Psoas muscle (tissue), 8 donors: ENCODE data around the gene MYO3B. TPM values are rescaled to one million over a fixed set of nuclear protein-coding genes. Genes with fewer than 3 reads are reported as not detected.

ENCODE experiments used
- ATAC-seq, 4 donors: fragments of 200-7000 bp; cut with Tn5 transposase; one replicate each; pipeline ENCODE4 v1.9.1; 2020; ENCODE audit warnings: moderate library complexity in 3 of 4, mild to moderate bottlenecking in 2 of 4
- DNase-seq, 2 donors: peaks; one replicate each; pipeline ENCODE4 v3.0.0-alpha.2; 2020
- H3K27ac ChIP-seq: fragments of 200-600 bp; one replicate; pipeline ENCODE4 v1.8.0; 2022
- H3K27me3 ChIP-seq, 3 donors: fragments of 200-600 bp in 1 of 3; one replicate each; pipeline versions ENCODE4 v1.6.1 to v1.8.0; 2013 to 2022; ENCODE audit warnings: low read length in 2 of 3, mild to moderate bottlenecking in 2 of 3, moderate library complexity in 1 of 3; ENCODE audit not compliant: insufficient read depth in 3 of 3
- H3K36me3 ChIP-seq, 2 donors: fragments of 200-600 bp in 1 of 2; one replicate each; pipeline versions ENCODE4 v1.6.1 to v1.8.0; 2013 to 2022; ENCODE audit warnings: low read depth in 1 of 2, mild to moderate bottlenecking in 1 of 2, moderate library complexity in 1 of 2; ENCODE audit not compliant: insufficient read depth in 1 of 2
- H3K4me1 ChIP-seq: fragments of 200-600 bp; one replicate; pipeline ENCODE4 v1.8.0; 2022
- H3K4me3 ChIP-seq: fragments of 200-600 bp; one replicate; pipeline ENCODE4 v1.8.0; 2022; ENCODE audit warnings: mild to moderate bottlenecking
- H3K9me3 ChIP-seq: fragments of 200-600 bp; one replicate; pipeline ENCODE4 v1.8.0; 2022
- CTCF ChIP-seq: fragments of 200-600 bp; IDR thresholded peaks from one replicate; pipeline ENCODE4 v1.8.0; 2022; ENCODE audit warnings: antibody characterized with exemption
- WGBS, 3 donors: extraction: QIAGEN DNeasy Blood & Tissue Kit; methylation state at CpG; one replicate each; pipeline versions ENCODE4 v1.1.6 to v1.1.7; 2013; 5-methylcytosine and 5-hydroxymethylcytosine counted together
- intact Hi-C, 2 donors: fragments of 100-400 bp; cut with DNase I; formaldehyde crosslinking; loops; one replicate each; pipeline versions ENCODE4 v1.11.0 to v1.14.2; 2022
- polyA plus RNA-seq, 3 donors: library from polyadenylated mRNA; stranded (reverse); fragments of 200-250 nt; gene quantifications; one replicate each; pipeline ENCODE4 v1.2.3, GENCODE V29; 2013
- total RNA-seq, 4 donors: library from RNA; stranded (reverse); fragmentation: NEBNext Ultra II Directional in 2 of 4; extraction: Animal tissue kit (Norgen Biotek cat#: 25700) in 2 of 4; gene quantifications; one replicate each; pipeline versions ENCODE4 v1.2.1 to v1.2.4, GENCODE V29; 2021 to 2023
- donor health status: healthy with polysubstance abuse.
- donor health status: DM: no; HTN: no; CAD: no; lungs with moderate emphysema.
- donor health status: Bipolar disorder and iron deficiency.
- donor health status: healthy.
- donor health status: DM: yes; HTN: yes; CAD: no.
- donor health status: DM: no; HTN: no; CAD: no.
- donor health status: DM: no; HTN: no; CAD: no.
- donor health status: DM: yes; HTN: yes; CAD: no.

The MYO3B gene
- total and polyA plus RNA-seq, 7 donors = 0.04 to 0.32 TPM; not detected in 5

GRCh38 chr2:170245312-170245711 is 67.4 kb downstream of the MYO3B start:
- DNase-seq (no peak), ATAC-seq (no peak)
- no peaks in the 10 kb centered on the region for H3K36me3 ChIP-seq
- no peak overlapping the region for H3K27ac ChIP-seq
- 90 to 94% (median 92%) methylated on average over 3 of the region's 3 CpGs for WGBS, 3 donors
- no peaks in the 10 kb centered on the region for H3K9me3 ChIP-seq
- intact Hi-C loops = no loop called here
- no peak for TF ChIP-seq CTCF
- no peak overlapping the region for H3K4me3 ChIP-seq
- H3K4me1 ChIP-seq = no peaks in the 10 kb centered on the region
- no peaks in the 10 kb centered on the region for H3K27me3 ChIP-seq

- H3K4me1 ChIP-seq = no peaks in the 10 kb centered on the region
- no peaks in the 10 kb centered on the region for H3K36me3 ChIP-seq
- DNase-seq (no peak), ATAC-seq (no peak)
- TF ChIP-seq CTCF = no peak
- H3K27ac ChIP-seq = no peak overlapping the region
- H3K4me3 ChIP-seq = no peak overlapping the region
- H3K27me3 ChIP-seq = no peaks in the 10 kb centered on the region
- no peaks in the 10 kb centered on the region for H3K9me3 ChIP-seq
- 91 to 96% (median 93%) methylated on average over 3 of the region's 3 CpGs for WGBS, 3 donors
- intact Hi-C loops = no loop called here
Measured at GRCh38 chr2:170247333-170247732, 69.4 kb downstream of the MYO3B start.

GRCh38 chr2:170247882-170248393 is 70.0 kb downstream of the MYO3B start:
- no peak for TF ChIP-seq CTCF
- 37 to 80% (median 59%) methylated on average over 1 of the region's 1 CpG for WGBS, 3 donors
- DNase-seq = no peak
- no peak for ATAC-seq
- Histone ChIP-seq H3K9me3 (no peaks in the 10 kb centered on the region), H3K4me1 (no peaks in the 10 kb centered on the region), H3K36me3 (no peaks in the 10 kb centered on the region), H3K27me3 (peaks cover 0 to 1% (median 0%) of the 10 kb centered on the region in 3 donors), H3K27ac (no peak overlapping the region), H3K4me3 (no peak overlapping the region)
- intact Hi-C loops = no loop called here

- Histone ChIP-seq H3K27me3 (peaks cover 0 to 2% (median 0%) of the 10 kb centered on the region in 3 donors), H3K9me3 (no peaks in the 10 kb centered on the region), H3K27ac (no peak overlapping the region), H3K4me3 (no peak overlapping the region), H3K4me1 (no peaks in the 10 kb centered on the region), H3K36me3 (no peaks in the 10 kb centered on the region)
- ATAC-seq (no peak), DNase-seq (no peak)
- WGBS, 3 donors = 69 to 77% (median 72%) methylated on average over 4 of the region's 4 CpGs
- intact Hi-C loops = no loop called here
- no peak for TF ChIP-seq CTCF
Measured at GRCh38 chr2:170248574-170249393, 70.8 kb downstream of the MYO3B start.
